GM18868 (cell line): Measurements from ENCODE around the gene GRM7.

ENCODE experiments used
- ATAC-seq: cut with Tn5 transposase; IDR thresholded peaks from one replicate; pipeline ENCODE4 v1.9.1; 2021; ENCODE audit warnings: mild to moderate bottlenecking, moderate library complexity; ENCODE audit not compliant: unreplicated experiment

GRM7 gene

DNA sequence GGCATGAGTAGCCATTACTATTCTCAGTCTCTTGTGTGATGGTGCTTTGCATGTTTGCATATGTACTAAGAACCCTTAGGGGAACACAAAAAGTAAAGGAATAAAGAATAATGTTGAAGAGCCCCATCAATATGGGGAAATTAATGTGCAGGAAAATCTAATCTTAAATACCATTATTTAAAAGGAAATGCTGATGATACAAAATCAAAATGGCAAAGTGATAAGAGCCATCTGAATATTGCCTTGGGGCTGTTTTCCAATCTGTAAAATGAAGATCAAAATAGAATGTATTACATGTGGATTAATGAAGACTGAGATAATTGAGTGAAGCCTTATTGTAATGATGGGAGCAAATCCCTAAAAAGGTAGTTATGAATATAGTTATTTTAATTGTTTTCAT, 771.4 kb downstream of the GRM7 start:
- ATAC-seq, result no peak

DNA sequence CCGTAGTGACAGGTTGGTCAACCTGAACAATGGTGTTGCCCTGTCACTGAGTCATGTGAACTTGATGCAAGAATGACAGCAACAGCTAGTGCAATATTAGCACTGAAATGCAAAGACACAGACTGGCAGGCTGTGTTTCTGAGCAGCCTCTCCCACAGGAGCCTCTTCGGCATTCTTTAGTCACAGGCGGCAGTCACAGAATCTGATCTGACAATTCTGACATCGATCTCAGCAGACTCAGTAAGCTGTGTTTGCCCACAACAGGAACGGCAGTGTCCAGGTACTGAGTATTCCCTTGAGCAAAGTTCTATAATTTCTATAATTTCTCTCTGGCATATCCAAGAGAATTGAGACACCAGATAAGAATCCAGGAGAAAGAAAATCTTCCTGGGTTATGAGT, 776.8 kb downstream of the GRM7 start:
- no peak for ATAC-seq

DNA sequence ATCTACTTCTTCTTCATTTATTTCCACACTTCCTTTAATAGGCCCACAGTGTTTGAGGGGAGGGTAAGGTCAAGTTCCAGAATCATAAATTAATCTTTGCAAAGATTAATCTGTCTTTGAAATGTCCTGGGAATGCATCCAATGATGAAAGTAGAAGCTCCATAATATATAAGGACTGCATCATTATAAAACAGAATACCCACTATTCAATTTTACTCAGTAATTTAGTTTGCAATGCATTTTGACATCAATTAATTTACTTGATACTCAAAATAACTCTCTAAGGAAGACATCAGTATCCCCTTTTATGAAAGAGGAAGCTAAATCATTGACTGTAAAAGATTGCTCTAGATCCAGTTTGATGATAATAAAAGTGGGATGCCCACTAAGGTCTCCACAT, 777.2 kb downstream of the GRM7 start:
- no peak for ATAC-seq

DNA sequence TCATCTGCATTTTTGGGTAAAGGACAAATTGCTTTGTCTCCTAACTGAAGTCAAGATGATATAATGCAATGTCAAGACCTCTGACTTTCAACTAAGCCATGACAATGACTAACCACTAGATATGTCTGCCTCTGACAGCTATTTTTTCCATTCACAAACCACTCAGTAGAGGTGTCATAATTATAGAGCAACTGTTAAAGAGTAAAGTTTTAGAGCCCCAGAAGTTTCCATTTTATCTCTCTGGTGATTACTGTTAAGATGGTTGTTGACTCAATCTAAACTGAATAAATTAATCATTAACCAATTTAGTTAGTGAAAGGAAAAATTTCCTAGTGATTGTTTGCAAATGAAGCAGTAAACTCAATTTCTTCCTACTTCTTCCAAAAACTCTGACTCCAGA, 779.9 kb downstream of the GRM7 start:
- no peak for ATAC-seq

DNA sequence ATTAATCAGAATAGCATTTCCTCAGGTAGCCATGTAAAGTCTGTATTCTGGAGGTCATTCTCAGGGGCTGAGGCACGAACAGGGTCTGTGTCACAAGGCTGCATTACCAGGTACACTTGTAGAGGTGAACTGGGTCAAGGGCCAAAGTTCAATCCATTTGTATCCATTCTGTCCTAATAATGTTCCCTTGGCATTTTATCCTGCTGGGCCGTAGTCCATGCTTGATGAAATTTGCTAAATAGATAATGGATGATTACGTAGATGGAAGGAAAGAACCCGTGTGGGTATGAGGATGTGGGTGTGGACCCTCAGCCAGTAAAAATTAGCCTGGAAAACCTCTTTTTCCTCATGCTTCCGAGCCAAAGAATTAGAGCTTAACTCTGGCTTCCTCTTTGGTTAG, 785.9 kb downstream of the GRM7 start:
- ATAC-seq, result no peak

DNA sequence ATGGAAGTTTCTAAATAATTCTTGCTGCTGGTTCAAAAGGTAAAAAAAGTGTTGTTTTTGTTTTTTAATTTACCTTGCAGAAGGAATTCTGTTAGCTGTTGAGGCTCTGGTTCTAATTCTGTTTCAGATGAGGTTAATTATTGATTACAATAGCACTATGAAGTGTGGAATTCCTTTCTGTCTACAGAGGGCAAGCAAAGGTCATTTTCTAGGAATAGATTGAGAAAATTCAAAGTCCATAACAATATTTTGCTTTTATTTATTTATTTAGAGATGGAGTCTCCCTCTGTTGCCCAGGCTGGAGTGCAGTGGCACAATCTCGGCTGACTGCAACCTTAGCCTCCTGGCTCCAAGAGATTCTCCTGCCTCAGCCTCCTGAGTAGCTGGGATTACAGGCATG, 789.6 kb downstream of the GRM7 start:
- no peak for ATAC-seq

DNA sequence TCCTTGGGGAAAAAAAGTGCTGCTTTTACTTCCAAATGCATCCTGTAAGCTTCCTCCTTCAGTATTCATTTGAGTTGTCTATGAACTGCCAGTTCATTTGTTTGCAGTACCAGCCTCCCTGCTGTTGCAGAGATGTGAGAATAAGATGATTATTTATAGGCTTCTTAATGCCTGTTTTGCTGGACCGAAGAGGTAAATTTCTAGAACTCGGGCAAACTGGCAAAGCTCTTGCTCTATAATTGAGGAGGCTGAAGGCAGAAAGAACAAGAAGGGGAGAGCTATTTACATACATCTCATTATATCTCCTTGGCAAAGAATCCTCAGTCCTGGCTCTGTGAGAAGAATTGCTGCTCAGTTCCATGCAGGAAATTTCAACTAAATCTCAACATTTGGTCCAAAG, 790.4 kb downstream of the GRM7 start:
- ATAC-seq, result no peak

DNA sequence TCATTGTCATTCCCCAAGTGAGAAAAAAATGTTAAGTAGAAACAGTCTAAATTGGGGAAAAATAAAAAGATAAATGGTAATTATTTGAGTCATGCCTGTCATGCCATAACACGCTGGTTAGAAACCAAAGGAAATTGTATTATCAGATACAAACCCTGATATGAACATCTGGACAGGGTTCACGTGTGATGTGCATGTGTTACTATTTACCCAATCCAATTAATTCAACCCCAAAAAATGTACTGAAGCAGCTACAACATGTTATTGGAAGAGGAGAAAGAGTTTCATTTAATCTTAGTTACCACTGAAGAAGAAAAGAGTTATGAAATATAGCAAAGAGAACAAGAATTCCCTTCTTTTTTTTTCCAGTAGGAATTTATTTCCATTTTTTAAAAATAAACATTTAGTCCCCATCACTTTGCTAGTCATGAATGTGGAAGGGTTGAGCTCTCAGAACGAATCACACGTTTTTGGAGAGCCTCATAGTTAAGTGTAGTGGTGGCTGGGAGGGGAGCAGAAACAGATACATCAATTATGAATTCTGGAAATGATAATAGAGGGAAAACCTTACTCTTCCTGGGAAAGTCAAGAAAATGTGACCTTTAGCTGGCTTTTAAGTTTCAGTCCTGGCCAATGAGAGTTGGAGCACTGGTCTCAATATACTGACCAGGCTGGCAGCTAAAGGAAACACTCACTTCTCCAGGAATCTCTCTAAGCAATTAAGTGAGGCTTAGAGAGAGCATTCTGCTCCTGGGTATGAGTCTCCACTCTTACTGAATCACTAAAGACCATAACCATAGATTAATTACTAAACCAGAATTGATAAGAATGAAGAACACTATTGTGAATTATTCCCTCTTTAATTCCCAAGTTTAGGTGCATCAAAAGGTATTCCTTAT, 796.5 kb downstream of the GRM7 start:
- ATAC-seq, result no peak

DNA sequence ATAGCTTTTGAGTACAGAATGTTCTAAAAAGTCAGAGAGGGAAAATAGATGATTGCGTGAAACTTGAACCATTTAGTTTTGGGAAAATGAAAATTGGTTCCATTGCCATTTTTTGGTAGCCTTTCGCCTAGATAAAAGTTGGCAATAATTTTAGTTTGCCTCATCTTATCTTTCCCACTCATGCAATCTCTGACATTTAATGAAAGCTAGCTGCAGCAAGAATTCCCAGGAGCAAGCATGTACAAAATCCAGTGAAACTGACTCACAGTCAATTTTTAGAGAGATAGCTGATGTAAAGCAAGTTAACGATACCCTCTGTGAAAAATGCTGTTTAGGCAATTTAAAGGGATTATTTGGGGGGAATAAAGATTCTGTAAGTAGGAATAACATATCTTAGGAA, 797.4 kb downstream of the GRM7 start:
- ATAC-seq, result no peak

DNA sequence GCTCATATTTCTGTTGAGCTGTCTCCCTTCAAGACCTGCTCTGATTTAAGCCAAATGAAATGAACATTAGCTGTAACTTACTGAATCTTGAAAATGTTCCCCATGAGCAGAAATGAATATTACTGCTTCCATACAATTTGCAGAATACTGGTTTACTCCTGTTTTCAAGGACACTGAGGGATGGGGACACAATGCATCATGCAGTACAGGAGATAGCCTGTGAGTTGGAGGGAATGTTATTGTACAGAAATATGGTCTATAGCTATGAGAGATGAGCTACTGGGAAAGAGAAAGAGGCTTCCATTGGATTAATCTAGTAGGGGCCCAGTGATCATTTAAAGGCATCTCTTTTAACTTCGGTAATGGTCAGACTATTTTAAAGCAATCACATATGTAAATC, 798.2 kb downstream of the GRM7 start:
- ATAC-seq, result no peak

DNA sequence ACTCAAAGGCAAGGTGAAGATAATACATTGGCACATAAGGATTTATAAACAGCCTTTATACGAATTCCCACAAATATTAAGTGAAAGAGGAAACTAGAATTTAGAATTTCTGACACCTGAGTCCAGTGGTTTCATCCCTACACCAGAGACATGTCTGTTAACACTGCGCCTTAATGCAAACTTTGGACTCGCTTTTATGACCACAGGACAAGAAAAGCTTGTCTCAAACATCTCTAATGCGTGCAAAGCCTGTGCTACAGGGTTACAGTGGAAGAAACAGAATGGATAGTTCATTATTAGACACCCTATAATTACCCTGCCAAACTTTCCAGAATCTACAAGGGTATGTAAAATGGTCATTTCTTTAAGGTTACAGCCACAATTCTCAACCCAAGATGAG, 802.9 kb downstream of the GRM7 start:
- ATAC-seq, result no peak

DNA sequence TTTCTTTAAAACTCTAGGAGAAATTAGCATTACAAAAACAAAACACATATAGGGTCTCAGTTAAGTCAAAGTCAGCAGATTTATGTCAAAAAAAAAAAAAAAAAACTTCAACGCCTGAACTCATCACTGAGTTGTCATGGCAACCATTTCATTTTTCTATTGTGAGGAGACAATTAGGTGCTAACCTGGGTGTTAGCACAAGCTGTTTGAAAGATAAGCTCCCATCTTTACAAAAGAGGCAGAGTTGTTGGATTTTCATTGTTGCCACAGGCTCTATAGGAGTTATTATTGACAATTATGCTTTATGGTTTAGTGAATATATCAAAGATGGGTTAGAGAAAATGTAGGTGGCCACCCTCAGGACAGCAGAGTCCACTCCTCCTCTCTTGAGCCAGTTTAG, 806.9 kb downstream of the GRM7 start:
- no peak for ATAC-seq

DNA sequence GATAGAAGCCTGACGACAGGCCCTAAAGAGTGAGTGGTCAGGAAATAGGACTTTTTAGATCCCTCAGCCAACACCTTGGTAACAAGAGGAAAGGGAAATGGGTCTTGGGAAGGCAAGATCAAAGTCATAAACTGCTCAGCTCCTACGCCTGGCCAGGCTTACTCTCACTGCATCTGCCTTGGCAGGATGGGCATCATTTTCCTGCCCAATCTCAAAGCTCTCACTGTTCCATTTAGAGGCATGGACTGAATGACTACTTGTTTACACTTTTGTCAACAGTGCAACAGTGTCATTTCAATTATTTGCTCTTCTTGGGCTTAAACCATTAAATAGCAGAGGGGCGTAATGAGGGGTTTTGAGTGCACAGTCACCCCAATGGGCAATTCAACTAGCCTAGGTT, 808.7 kb downstream of the GRM7 start:
- no peak for ATAC-seq

DNA sequence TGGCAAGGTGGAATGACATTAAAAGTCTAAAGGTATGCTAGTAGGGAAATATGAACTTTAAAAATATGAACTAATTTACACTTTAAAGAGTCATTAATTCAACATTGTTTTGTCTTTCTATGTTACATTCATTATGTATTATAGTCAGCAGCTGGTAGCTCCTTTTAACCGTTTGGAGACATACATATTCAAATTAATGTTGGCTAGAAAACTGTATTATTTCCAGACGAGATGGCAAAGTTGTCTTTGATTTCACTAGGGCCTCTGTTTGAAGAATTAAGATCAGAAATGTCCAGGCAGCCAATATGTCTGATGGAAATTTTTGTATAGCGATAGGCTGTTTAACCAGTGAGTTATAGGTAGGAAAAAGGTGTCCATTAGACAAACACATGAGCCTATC, 817.6 kb downstream of the GRM7 start:
- ATAC-seq, result no peak

DNA sequence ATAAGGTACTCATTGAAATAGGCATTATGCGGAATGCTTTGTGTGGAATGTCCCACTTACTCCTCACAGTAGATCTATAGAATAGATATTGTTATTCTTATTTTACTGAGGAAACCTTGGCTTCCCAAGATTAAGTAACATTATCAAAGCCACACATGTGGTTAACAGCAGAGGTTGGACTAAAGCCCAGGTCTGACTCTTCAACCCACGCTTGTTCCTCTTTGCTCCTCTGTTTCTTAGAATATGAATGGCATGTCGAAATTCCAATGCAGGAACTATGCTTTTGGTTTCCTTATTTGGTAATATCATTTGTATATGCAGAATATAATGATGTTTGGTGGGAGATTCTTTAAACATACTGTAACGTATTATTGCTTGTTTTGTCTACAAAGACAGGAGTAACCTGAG, 821.9 kb downstream of the GRM7 start:
- no peak for ATAC-seq

DNA sequence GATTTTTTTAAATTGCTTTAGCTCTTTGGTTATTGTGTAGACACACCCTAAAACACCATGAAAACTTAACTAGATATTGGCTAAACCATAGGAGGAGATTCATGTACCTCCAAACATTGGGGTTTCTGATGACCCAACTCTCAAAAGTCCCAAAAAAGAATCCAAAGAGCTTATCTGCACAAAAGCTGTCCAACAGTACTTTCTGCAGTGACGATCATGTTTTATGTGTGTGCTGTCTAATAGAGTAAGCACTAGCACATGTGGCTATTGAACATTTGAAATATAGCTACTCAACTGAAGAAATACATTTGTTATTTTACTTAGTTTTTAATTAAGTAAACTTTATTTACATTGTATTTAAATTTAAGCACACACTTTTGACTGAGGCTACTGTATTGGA, 822.5 kb downstream of the GRM7 start:
- ATAC-seq, result no peak

DNA sequence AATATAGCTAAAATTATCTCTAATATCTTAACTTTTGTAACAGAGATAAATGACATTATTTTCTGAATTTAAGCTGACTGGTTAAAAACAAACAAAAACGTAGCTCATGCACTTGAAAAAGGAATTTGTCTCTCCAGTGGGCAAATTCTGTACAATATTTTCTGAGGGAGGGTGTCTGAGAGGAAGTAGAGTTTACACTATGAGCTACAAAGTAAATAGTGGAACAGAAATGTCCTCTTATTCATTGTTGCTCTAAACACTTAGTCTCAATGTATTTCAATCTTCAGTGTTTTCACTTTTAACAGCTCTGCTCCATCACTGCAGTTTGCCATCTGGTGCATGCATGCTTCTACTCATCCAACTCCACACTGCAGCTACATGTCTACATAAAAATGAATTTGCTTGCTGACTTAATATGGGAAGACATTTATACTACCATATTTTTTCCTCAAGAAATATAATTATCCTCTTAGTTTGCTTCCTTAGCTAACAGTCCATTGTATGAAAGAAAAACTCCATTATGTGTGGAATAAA, 823.3 kb downstream of the GRM7 start:
- no peak for ATAC-seq

DNA sequence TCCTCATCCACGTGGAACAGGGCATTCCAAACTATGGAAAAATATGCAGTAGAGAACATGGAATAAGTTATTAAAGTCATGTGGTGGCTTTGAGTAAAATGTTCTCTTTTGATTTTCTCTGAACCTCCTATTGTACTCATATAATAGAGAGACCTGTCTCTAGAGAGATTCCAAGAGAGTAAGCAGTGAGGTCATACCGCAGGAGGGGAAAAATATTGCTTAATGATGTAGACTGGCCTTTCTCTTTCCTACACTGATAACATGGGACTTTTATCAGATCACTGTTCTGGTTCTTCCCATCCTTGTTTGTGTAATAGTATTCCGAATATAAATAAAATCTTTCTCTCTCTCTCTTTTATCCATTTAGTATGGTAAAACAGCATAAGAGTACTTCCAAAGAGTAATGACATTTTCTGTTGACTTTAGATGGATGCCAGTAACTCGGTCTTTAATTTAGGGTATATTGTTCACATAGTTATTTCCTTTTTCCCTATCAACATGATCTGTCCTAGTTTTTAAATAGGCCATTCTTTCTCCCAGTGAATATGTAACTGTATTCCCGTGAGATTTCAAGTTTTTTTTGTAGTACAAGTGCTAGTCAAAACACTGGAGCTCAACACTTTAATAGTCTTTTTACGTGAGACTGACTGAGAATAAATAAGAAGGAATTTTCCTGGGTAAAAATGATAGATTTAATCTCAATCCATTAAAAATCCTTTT, 826.7 kb downstream of the GRM7 start:
- ATAC-seq, result no peak

DNA sequence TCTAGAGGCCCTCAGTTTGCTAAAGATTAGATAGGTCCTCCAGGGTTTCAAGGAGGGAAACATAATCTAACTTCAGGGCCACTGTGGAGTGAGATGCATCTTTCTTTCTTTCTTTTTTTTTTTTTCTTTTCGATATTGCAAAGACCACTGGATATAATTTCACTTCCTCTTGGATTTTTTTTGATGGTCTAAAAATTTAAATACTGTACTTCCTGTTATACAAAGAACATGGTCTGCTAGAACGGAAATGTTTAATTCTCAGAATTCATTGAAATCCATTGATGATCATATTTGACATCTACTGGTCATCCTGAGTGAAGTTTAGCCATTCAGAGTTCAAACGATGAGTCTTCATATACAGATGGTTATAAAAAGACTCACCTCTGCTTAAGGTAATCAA, 832.0 kb downstream of the GRM7 start:
- ATAC-seq, result no peak

DNA sequence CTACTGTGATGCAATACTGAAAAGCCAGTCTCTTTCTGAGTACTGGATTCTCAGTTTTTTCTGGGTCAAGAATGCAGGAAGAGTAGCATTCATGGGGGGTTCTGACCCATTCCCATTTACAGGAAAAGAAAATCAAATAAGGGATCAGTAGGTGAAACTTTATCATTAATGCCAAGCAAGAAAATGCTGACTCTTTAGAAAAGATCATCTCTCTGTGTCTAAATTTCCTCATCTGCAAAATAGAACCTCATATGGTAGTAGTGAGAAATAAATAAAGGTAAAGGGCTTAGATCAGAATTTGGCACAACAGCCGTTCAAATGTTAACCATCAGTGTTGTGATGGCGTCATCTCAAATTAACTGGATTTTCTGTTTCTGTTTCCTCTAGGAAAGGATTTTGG, 833.1 kb downstream of the GRM7 start:
- ATAC-seq, result no peak

DNA sequence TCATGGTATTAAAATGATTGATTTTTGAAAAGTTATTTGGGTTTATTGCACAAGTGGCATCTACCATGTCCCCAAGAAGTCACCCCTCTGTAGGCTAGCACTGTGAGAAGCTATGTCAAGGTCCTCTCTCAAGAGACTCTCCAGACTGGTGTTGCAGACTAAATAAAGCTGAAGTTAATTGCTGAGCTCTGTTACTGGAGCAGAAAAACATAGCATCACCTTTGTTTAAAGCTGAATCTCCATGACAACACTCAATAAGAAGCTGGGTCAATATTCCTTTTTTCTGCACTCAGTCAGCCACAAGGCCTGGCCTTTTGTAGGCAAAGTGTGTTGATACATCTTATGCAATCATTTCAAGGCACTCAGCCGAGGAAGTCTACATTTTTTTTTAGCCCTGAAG, 834.1 kb downstream of the GRM7 start:
- ATAC-seq, result no peak

DNA sequence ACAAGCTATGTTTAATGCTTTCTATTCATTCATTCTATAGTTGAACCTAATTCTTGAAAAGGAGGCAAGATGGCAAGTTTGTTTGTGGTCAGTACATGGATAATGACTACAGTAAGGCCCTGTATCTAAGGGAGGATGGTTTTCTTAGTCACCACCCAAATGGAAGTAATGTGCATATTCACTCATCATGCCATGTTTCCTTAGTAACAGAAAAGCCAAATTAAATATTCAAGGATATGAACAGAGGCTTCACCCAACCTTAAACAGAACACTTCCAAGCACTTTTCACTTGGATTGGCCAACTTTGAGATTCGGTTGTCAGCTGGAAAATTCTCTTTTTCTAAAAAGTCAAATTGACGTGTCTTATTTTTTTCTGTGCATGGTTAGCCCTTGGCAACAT, 835.4 kb downstream of the GRM7 start:
- ATAC-seq, result no peak
